Measurements from ENCODE around the gene NDUFV3.

DNA sequence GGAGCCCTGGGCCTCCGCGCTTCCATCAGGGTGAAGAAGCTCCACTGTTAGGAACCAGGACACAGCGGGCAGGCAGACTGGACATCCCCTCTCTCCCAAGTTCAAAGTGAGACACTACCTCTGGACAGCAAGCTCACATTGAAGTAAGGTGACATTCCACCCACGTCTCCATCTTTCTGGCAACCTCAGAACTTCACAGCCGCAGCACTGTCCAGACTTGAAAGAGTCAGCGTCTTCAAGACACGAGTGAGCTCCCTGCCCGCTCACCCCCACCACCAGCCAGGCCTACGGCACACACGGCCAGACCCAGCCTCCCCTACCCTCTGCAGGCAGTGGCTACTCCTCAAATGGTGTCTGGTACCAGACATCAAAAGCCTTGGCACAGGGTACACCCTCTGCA is 24.9 kb upstream of the NDUFV3 start:
- TF ChIP-seq, protein P1, sequence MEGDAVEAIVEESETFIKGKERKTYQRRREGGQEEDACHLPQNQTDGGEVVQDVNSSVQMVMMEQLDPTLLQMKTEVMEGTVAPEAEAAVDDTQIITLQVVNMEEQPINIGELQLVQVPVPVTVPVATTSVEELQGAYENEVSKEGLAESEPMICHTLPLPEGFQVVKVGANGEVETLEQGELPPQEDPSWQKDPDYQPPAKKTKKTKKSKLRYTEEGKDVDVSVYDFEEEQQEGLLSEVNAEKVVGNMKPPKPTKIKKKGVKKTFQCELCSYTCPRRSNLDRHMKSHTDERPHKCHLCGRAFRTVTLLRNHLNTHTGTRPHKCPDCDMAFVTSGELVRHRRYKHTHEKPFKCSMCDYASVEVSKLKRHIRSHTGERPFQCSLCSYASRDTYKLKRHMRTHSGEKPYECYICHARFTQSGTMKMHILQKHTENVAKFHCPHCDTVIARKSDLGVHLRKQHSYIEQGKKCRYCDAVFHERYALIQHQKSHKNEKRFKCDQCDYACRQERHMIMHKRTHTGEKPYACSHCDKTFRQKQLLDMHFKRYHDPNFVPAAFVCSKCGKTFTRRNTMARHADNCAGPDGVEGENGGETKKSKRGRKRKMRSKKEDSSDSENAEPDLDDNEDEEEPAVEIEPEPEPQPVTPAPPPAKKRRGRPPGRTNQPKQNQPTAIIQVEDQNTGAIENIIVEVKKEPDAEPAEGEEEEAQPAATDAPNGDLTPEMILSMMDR (tag by site-specific recombination; IDR thresholded peaks at IDR 0.05) = no peak
- TF ChIP-seq KLF16 (tag by site-specific recombination; IDR thresholded peaks at IDR 0.05) (no peak), ZNF843 (tag by site-specific recombination; IDR thresholded peaks at IDR 0.05) (no peak), ZNF24 (tag by site-specific recombination; IDR thresholded peaks at IDR 0.05) (no peak), GLIS2 (tag by site-specific recombination; IDR thresholded peaks at IDR 0.05) (no peak), ZNF174 (tag by site-specific recombination; IDR thresholded peaks at IDR 0.05) (no peak), ZNF274 (IDR thresholded peaks at IDR 0.05; ENCODE audit: low read length) (no peak), ZNF274 (tag by site-specific recombination; IDR thresholded peaks at IDR 0.05; ENCODE audit: borderline replicate concordance) (no peak)
- TF ChIP-seq, protein P2, sequence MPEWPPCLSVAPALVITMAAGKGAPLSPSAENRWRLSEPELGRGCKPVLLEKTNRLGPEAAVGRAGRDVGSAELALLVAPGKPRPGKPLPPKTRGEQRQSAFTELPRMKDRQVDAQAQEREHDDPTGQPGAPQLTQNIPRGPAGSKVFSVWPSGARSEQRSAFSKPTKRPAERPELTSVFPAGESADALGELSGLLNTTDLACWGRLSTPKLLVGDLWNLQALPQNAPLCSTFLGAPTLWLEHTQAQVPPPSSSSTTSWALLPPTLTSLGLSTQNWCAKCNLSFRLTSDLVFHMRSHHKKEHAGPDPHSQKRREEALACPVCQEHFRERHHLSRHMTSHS (tag by site-specific recombination; IDR thresholded peaks at IDR 0.05) = no peak
- TF ChIP-seq, protein P3, sequence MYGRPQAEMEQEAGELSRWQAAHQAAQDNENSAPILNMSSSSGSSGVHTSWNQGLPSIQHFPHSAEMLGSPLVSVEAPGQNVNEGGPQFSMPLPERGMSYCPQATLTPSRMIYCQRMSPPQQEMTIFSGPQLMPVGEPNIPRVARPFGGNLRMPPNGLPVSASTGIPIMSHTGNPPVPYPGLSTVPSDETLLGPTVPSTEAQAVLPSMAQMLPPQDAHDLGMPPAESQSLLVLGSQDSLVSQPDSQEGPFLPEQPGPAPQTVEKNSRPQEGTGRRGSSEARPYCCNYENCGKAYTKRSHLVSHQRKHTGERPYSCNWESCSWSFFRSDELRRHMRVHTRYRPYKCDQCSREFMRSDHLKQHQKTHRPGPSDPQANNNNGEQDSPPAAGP (tag by site-specific recombination; IDR thresholded peaks at IDR 0.05) = no peak
- TF ChIP-seq, protein P4, sequence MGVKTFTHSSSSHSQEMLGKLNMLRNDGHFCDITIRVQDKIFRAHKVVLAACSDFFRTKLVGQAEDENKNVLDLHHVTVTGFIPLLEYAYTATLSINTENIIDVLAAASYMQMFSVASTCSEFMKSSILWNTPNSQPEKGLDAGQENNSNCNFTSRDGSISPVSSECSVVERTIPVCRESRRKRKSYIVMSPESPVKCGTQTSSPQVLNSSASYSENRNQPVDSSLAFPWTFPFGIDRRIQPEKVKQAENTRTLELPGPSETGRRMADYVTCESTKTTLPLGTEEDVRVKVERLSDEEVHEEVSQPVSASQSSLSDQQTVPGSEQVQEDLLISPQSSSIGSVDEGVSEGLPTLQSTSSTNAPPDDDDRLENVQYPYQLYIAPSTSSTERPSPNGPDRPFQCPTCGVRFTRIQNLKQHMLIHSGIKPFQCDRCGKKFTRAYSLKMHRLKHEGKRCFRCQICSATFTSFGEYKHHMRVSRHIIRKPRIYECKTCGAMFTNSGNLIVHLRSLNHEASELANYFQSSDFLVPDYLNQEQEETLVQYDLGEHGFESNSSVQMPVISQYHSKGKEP (tag by site-specific recombination; IDR thresholded peaks at IDR 0.05) = no peak
- TF ChIP-seq, protein P5, sequence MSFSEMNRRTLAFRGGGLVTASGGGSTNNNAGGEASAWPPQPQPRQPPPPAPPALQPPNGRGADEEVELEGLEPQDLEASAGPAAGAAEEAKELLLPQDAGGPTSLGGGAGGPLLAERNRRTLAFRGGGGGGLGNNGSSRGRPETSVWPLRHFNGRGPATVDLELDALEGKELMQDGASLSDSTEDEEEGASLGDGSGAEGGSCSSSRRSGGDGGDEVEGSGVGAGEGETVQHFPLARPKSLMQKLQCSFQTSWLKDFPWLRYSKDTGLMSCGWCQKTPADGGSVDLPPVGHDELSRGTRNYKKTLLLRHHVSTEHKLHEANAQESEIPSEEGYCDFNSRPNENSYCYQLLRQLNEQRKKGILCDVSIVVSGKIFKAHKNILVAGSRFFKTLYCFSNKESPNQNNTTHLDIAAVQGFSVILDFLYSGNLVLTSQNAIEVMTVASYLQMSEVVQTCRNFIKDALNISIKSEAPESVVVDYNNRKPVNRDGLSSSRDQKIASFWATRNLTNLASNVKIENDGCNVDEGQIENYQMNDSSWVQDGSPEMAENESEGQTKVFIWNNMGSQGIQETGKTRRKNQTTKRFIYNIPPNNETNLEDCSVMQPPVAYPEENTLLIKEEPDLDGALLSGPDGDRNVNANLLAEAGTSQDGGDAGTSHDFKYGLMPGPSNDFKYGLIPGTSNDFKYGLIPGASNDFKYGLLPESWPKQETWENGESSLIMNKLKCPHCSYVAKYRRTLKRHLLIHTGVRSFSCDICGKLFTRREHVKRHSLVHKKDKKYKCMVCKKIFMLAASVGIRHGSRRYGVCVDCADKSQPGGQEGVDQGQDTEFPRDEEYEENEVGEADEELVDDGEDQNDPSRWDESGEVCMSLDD (tag by site-specific recombination; IDR thresholded peaks at IDR 0.05) = no peak
